PC-9 (cell line): ENCODE data around the gene NLK.

Source experiments
- EZH2 ChIP-seq: fragments of 200-600 bp; sonication (generic); IDR thresholded peaks from 2 replicates; pipeline ENCODE4 v1.8.0; 2017; ENCODE audit warnings: antibody characterized with exemption, low read depth
- TF ChIP-seq, protein P1 (sequence below): fragments of 200-600 bp; sonication (generic); conservative IDR thresholded peaks from 2 replicates; pipeline ENCODE4 v1.6.1; 2017; ENCODE audit warnings: mixed run types, antibody characterized with exemption, mild to moderate bottlenecking, moderate library complexity

DNA sequence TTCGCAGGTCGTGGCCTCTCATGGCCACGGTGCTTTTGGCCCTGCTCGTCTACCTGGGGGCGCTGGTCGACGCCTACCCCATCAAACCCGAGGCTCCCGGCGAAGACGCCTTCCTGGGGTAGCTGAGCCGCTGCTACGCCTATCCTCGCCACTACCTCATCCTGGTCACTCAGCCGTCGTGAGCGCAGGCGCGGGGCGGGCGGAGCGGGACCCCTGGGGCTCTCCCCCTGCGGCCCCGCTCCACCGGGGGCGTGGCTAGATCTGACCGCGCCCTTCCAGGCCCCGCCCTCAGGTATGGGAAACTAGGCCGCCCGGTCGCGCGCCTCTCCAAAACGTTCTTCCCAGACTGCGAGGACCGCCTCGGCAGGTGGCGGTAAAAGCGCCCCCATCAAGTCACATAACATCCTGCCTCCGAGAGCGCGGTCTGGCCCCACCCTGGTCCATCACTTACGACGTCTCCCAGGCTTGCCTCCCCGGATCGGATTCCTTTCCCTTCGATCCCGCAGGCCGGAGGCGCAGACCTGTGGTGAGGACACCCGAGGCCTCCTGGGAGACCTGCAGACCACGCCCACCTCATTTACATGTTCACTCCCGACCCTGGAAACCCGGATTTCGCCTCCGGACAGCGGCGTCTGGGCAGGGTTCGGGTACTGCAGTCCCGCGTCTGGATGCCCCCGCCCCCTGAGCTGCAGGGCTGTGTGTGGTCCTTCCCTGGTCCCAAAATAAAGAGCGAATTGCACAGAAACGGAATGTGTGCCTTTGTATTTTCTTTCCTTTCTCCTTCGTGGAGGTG is 185.0 kb downstream of the NLK start:
- no peak for TF ChIP-seq EZH2
- TF ChIP-seq, protein P1, sequence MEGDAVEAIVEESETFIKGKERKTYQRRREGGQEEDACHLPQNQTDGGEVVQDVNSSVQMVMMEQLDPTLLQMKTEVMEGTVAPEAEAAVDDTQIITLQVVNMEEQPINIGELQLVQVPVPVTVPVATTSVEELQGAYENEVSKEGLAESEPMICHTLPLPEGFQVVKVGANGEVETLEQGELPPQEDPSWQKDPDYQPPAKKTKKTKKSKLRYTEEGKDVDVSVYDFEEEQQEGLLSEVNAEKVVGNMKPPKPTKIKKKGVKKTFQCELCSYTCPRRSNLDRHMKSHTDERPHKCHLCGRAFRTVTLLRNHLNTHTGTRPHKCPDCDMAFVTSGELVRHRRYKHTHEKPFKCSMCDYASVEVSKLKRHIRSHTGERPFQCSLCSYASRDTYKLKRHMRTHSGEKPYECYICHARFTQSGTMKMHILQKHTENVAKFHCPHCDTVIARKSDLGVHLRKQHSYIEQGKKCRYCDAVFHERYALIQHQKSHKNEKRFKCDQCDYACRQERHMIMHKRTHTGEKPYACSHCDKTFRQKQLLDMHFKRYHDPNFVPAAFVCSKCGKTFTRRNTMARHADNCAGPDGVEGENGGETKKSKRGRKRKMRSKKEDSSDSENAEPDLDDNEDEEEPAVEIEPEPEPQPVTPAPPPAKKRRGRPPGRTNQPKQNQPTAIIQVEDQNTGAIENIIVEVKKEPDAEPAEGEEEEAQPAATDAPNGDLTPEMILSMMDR: no peak
